Pancreas (tissue), 10 donors: ENCODE measurements around the gene SCD5. TPM values are rescaled to one million over a fixed set of nuclear protein-coding genes. Genes with fewer than 3 reads are reported as not detected.

Experiments
- ATAC-seq, 4 donors: fragments of 200-7000 bp; cut with Tn5 transposase; one replicate each; pipeline versions ENCODE4 v1.8.0 to v1.9.1; 2020; ENCODE audit warnings: mild to moderate bottlenecking in 4 of 4, moderate library complexity in 4 of 4
- DNase-seq, 6 donors: peaks; one replicate each; pipeline ENCODE4 v3.0.0-alpha.2; 2020
- FAIRE-seq: peaks from 2 replicates; lab custom pipeline; 2012; peaks lifted over from hg19 to GRCh38; lab: Jason Lieb, UNC
- H3K27ac ChIP-seq, 4 donors: fragments of 200-600 bp; sonication (generic); 1 replicate in 3 of 4; 2 replicates in 1 of 4; pipeline versions ENCODE4 v1.5.0 to v1.8.0; 2020
- H3K27me3 ChIP-seq, 4 donors: fragments of 200-600 bp; one replicate each; pipeline ENCODE4 v1.8.0; 2021
- H3K36me3 ChIP-seq, 3 donors: fragments of 200-600 bp; sonication (generic) in 1 of 3; one replicate each; pipeline versions ENCODE4 v1.5.0 to v1.8.0; 2020 to 2021
- H3K4me1 ChIP-seq, 3 donors: fragments of 200-600 bp; one replicate each; pipeline ENCODE4 v1.8.0; 2021
- H3K4me3 ChIP-seq, 4 donors: fragments of 200-600 bp; sonication (generic) in 2 of 4; one replicate each; pipeline versions ENCODE4 v1.5.0 to v1.8.0; 2020 to 2021
- H3K9me3 ChIP-seq, 4 donors: fragments of 200-600 bp; one replicate each; pipeline ENCODE4 v1.8.0; 2021
- CTCF ChIP-seq, 4 donors: fragments of 200-600 bp; sonication (generic) in 3 of 4; IDR thresholded peaks; one replicate each; pipeline versions ENCODE4 v1.5.0 to v1.8.0; 2021; ENCODE audit warnings: antibody characterized with exemption in 4 of 4
- WGBS, 2 donors: extraction: QIAGEN DNeasy Blood & Tissue Kit; methylation state at CpG; one replicate each; pipeline ENCODE4 v1.1.7; 2013; 5-methylcytosine and 5-hydroxymethylcytosine counted together
- intact Hi-C, 3 donors: fragments of 100-400 bp; cut with DNase I; formaldehyde crosslinking; loops; one replicate each; pipeline versions ENCODE4 v1.11.1 to v1.14.2; 2022
- polyA plus RNA-seq, 2 donors: library from polyadenylated mRNA; stranded (reverse); fragments of 200-250 nt; gene quantifications; one replicate each; pipeline ENCODE4 v1.2.3, GENCODE V29; 2013
- total RNA-seq, 6 donors: library from RNA; stranded (reverse); fragmentation: NEBNext Ultra II Directional in 4 of 6; extraction: Animal tissue kit (Norgen Biotek cat#: 25700) in 4 of 6; gene quantifications; one replicate each; pipeline versions ENCODE4 v1.2.1 to v1.2.4, GENCODE V29; 2021 to 2023
- donor health status: healthy with polysubstance abuse.
- donor health status: DM: no; HTN: no; CAD: no; lungs with moderate emphysema.
- donor health status: DM: no; HTN: no; CAD: no.
- donor health status: control.
- donor health status: control.
- donor health status: Bipolar disorder and iron deficiency.
- donor health status: DM: yes; HTN: yes; CAD: no.
- donor health status: DM: no; HTN: no; CAD: no.
- donor health status: DM: no; HTN: no; CAD: no.
- donor health status: DM: yes; HTN: yes; CAD: no.

Gene SCD5
- total and polyA plus RNA-seq, 8 donors = 19.1 to 58.3 (median 31.3) TPM

- no peak for TF ChIP-seq CTCF (IDR thresholded peaks at IDR 0.05)
- intact Hi-C loops = no loop called here
- FAIRE-seq = no peak
- 62 to 63% methylated on average over 4 of the region's 4 CpGs for whole genome bisulfite sequencing, 2 donors
- Histone ChIP-seq H3K4me3 (no peak overlapping the region), H3K36me3 (no peaks in the 10 kb centered on the region), H3K4me1 (no peaks in the 10 kb centered on the region), H3K27ac (peak overlapping the region in 1 of 4 donors; percentile 31), H3K27me3 (no peaks in the 10 kb centered on the region), H3K9me3 (no peaks in the 10 kb centered on the region)
- DNase-seq = no peak
- no peak for ATAC-seq
Measured at GRCh38 chr4:82644734-82645126, 153.9 kb downstream of the SCD5 start.

- H3K27me3 ChIP-seq = no peaks in the 10 kb centered on the region
- H3K9me3 ChIP-seq = no peaks in the 10 kb centered on the region
- intact Hi-C loops = no loop called here
- no peaks in the 10 kb centered on the region for H3K36me3 ChIP-seq
- FAIRE-seq (no peak), ATAC-seq (peak in 3 of 4 donors; percentile 46 to 55 (median 54)), DNase-seq (no peak)
- TF ChIP-seq CTCF (IDR thresholded peaks at IDR 0.05) = no peak
- no peak overlapping the region for H3K4me3 ChIP-seq
- H3K27ac ChIP-seq = peak overlapping the region in 1 of 4 donors; percentile 31
- H3K4me1 ChIP-seq = no peaks in the 10 kb centered on the region
- WGBS, 2 donors = 84 to 85% methylated on average over 5 of the region's 5 CpGs
Measured at GRCh38 chr4:82643994-82644733, 154.4 kb downstream of the SCD5 start.

GRCh38 chr4:82642331-82642730 lies 156.3 kb downstream of the SCD5 start:
- Histone ChIP-seq H3K27me3 (no peaks in the 10 kb centered on the region), H3K9me3 (no peaks in the 10 kb centered on the region), H3K4me1 (no peaks in the 10 kb centered on the region), H3K27ac (no peak overlapping the region), H3K36me3 (no peaks in the 10 kb centered on the region), H3K4me3 (no peak overlapping the region)
- FAIRE-seq = no peak
- ATAC-seq = peak in 2 of 4 donors; percentile 44 to 70
- 69 to 70% methylated on average over 7 of the region's 7 CpGs for WGBS, 2 donors
- TF ChIP-seq CTCF (IDR thresholded peaks at IDR 0.05) = no peak
- intact Hi-C loops = no loop called here
- DNase-seq = no peak

- Histone ChIP-seq H3K27ac (no peak overlapping the region), H3K4me3 (no peak overlapping the region), H3K36me3 (no peaks in the 10 kb centered on the region), H3K27me3 (no peaks in the 10 kb centered on the region), H3K4me1 (no peaks in the 10 kb centered on the region), H3K9me3 (no peaks in the 10 kb centered on the region)
- intact Hi-C loops = no loop called here
- ATAC-seq = peak in 1 of 4 donors; percentile 37
- FAIRE-seq = no peak
- WGBS, 2 donors = 71 to 77% methylated on average over 5 of the region's 5 CpGs
- DNase-seq = no peak
- TF ChIP-seq CTCF (IDR thresholded peaks at IDR 0.05) = no peak
Measured at GRCh38 chr4:82640540-82640939, 158.1 kb downstream of the SCD5 start.

- H3K36me3 ChIP-seq = no peaks in the 10 kb centered on the region
- intact Hi-C loops = no loop called here
- H3K27ac ChIP-seq = no peak overlapping the region
- H3K27me3 ChIP-seq = no peaks in the 10 kb centered on the region
- no peaks in the 10 kb centered on the region for H3K4me1 ChIP-seq
- DNase-seq = peak in 1 of 6 donors; percentile 15
- no peak for FAIRE-seq
- no peaks in the 10 kb centered on the region for H3K9me3 ChIP-seq
- TF ChIP-seq CTCF (IDR thresholded peaks at IDR 0.05) = no peak
- peak in 2 of 4 donors; percentile 28 to 36 for ATAC-seq
- 69 to 72% methylated on average over 8 of the region's 8 CpGs for WGBS, 2 donors
- no peak overlapping the region for H3K4me3 ChIP-seq
Measured at GRCh38 chr4:82639971-82640370, 158.6 kb downstream of the SCD5 start.
